CD4-positive, alpha-beta memory T cell (primary cell): ENCODE data around the gene PLA2G4E. TPM values are rescaled to one million over a fixed set of nuclear protein-coding genes. Genes with fewer than 3 reads are reported as not detected.

Experiments used
- CTCF ChIA-PET: fragments of 350-600 bp; sonication (Branson Sonifier 250); formaldehyde crosslinking; loops from one replicate; lab custom pipeline; 2021; ENCODE audit warnings: inconsistent platforms; ENCODE audit not compliant: partially characterized antibody; lab: Charles Lee
- POLR2A ChIA-PET: fragments of 350-600 bp; sonication (Branson Sonifier 250); formaldehyde crosslinking; loops from one replicate; lab custom pipeline; 2021; ENCODE audit not compliant: partially characterized antibody; lab: Charles Lee
- DNase-seq, 5 donors: peaks; one replicate each; pipeline versions ENCODE4 v3.0.0 to v3.0.0-alpha.2; 2020 to 2022; ENCODE audit warnings: mixed read lengths in 1 of 5
- H3K27ac ChIP-seq: one replicate; pipeline ENCODE4 v1.7.0; 2013; ENCODE audit warnings: low read depth, low read length
- H3K27me3 ChIP-seq: 2 replicates; pipeline ENCODE4 v1.7.0; 2013; ENCODE audit warnings: mild to moderate bottlenecking, low read length, moderate library complexity; ENCODE audit not compliant: insufficient read depth
- H3K36me3 ChIP-seq: 2 replicates; pipeline ENCODE4 v1.7.0; 2013; ENCODE audit warnings: mild to moderate bottlenecking, low read length, moderate library complexity; ENCODE audit not compliant: insufficient read depth
- H3K4me1 ChIP-seq: 2 replicates; pipeline ENCODE4 v1.7.0; 2013; ENCODE audit warnings: mild to moderate bottlenecking, low read length, moderate library complexity; ENCODE audit not compliant: insufficient read depth
- H3K4me3 ChIP-seq, 2 donors: one replicate each; pipeline ENCODE4 v1.7.0; 2013; ENCODE audit warnings: low read length in 2 of 2, mild to moderate bottlenecking in 1 of 2
- H3K9me3 ChIP-seq, 2 donors: one replicate each; pipeline ENCODE4 v1.7.0; 2013; ENCODE audit warnings: low read length in 2 of 2, control low read depth in 1 of 2; ENCODE audit not compliant: control insufficient read depth in 1 of 2
- H3K27ac Mint-ChIP-seq, 7 donors: one replicate each; pipeline ENCODE4 v1.8.0; 2020 to 2021; ENCODE audit warnings: mixed read lengths in 7 of 7, mild to moderate bottlenecking in 6 of 7, inconsistent platforms in 3 of 7, moderate library complexity in 3 of 7
- H3K27me3 Mint-ChIP-seq, 2 donors: one replicate each; pipeline ENCODE4 v1.8.0; 2020 to 2021; ENCODE audit warnings: mixed read lengths in 2 of 2
- H3K36me3 Mint-ChIP-seq, 2 donors: one replicate each; pipeline ENCODE4 v1.8.0; 2020 to 2021; ENCODE audit warnings: mixed read lengths in 2 of 2, inconsistent platforms in 1 of 2, mild to moderate bottlenecking in 1 of 2
- H3K4me1 Mint-ChIP-seq, 4 donors: one replicate each; pipeline ENCODE4 v1.8.0; 2020 to 2021; ENCODE audit warnings: mixed read lengths in 4 of 4, mild to moderate bottlenecking in 1 of 4
- H3K4me3 Mint-ChIP-seq, 8 donors: one replicate each; pipeline ENCODE4 v1.8.0; 2020 to 2021; ENCODE audit warnings: mixed read lengths in 8 of 8, mild to moderate bottlenecking in 7 of 8, moderate library complexity in 6 of 8, inconsistent platforms in 3 of 8
- H3K9me3 Mint-ChIP-seq, 8 donors: one replicate each; pipeline ENCODE4 v1.8.0; 2020 to 2021; ENCODE audit warnings: mixed read lengths in 8 of 8, mild to moderate bottlenecking in 5 of 8, inconsistent platforms in 3 of 8, moderate library complexity in 1 of 8
- intact Hi-C: fragments of 100-400 bp; cut with micrococcal nuclease; formaldehyde crosslinking; loops from one replicate; pipeline ENCODE4 v1.15.1; 2023
- polyA plus RNA-seq, 2 donors: library from polyadenylated mRNA; unstranded; fragments of 300-500 nt; fragmentation: Illumina TruSeq; gene quantifications; one replicate each; pipeline ENCODE4 v1.2.3, GENCODE V29; 2021
- total RNA-seq, 2 experiments: library from RNA; stranded (reverse); gene quantifications; one replicate each; pipeline ENCODE4 v1.2.3, GENCODE V29; 2021

The PLA2G4E gene
- total and polyA plus RNA-seq, 4 experiments from 2014 or later: not detected

DNA sequence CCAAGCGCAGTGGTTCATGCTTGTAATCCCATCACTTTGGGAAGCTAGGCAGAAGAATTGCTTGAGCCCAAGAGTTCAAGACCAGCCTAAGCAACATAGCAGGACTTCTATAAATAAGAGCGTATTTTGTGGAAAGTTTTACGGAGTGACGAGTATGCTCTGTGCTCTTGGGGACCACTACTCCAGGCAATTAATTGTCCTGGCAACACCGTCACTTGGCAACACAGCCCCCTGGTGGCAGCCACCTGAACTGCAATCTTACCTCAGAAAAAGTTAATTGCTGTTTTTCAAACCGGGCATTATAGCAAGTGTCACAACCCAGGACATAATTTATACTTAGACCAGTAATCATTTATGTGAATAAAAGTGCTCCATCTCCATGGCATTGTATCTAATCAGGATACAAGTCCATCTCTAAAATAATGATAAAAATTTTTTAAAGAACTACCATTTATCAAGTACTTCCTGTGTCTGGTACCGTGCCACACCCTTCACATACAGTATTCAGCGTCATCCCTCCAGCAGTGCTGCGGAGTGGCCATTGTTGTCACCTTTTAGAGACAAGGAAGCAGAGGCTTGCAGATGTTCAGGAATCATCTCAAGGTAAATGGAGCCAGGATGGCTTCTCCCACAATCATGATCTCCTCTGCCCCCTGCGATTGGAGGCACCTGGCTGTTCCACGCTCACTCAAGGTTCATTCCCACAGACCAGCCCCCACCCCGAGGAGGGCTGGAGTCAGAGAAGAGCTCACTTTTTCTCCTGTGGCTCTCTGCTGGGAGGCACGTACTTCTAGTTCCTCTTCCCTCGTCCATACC lies 39.0 kb upstream of the PLA2G4E start:
- Mint-ChIP-seq H3K27ac (peak overlapping the region in 4 of 7 donors; percentile 15 to 35 (median 21)), H3K4me1 (peaks cover 2 to 26% (median 8%) of the 10 kb centered on the region in 4 donors), H3K27me3 (peaks cover 16 to 24% of the 10 kb centered on the region in 2 donors), H3K4me3 (peak overlapping the region in 2 of 8 donors; percentile 17 to 21), H3K9me3 (no peaks in the 10 kb centered on the region), H3K36me3 (no peaks in the 10 kb centered on the region)
- Histone ChIP-seq H3K27me3 (no peaks in the 10 kb centered on the region), H3K4me1 (peaks cover 13% of the 10 kb centered on the region), H3K9me3 (no peaks in the 10 kb centered on the region), H3K36me3 (no peaks in the 10 kb centered on the region), H3K4me3 (no peak overlapping the region), H3K27ac (no peak overlapping the region)
- ChIA-PET CTCF (interaction anchor here (1.2 to 2.8 kb wide), 4 partner anchors 10 to 70 kb away, joined by 3 to 21 read pairs (median 3); no protein-coding TSS in a partner anchor), POLR2A (no interaction called here)
- DNase-seq: peak; percentile 55 to 72 (median 64)
- intact Hi-C loops: loop anchor here (1.0 to 2.0 kb wide), 4 partner anchors 71 to 503 kb away; no protein-coding TSS in a partner anchor

- H3K27ac Mint-ChIP-seq: peak overlapping the region in 2 of 7 donors; percentile 22 to 31
- Histone ChIP-seq H3K27ac (no peak overlapping the region), H3K27me3 (no peaks in the 10 kb centered on the region), H3K9me3 (no peaks in the 10 kb centered on the region), H3K36me3 (no peaks in the 10 kb centered on the region), H3K4me1 (peaks cover 13% of the 10 kb centered on the region), H3K4me3 (no peak overlapping the region)
- H3K36me3 Mint-ChIP-seq: no peaks in the 10 kb centered on the region
- H3K4me3 Mint-ChIP-seq: no peak overlapping the region
- intact Hi-C loops: loop anchor here (1.0 to 2.0 kb wide), 4 partner anchors 69 to 502 kb away; no protein-coding TSS in a partner anchor
- DNase-seq: no peak
- ChIA-PET POLR2A (no interaction called here), CTCF (no interaction called here)
- H3K4me1 Mint-ChIP-seq: peaks cover 2 to 26% (median 8%) of the 10 kb centered on the region in 4 donors
- no peaks in the 10 kb centered on the region for H3K9me3 Mint-ChIP-seq
- peaks cover 14 to 22% of the 10 kb centered on the region in 2 donors for H3K27me3 Mint-ChIP-seq
Observed at GRCh38 chr15:42058791-42059190, 37.9 kb upstream of the PLA2G4E start.

DNA sequence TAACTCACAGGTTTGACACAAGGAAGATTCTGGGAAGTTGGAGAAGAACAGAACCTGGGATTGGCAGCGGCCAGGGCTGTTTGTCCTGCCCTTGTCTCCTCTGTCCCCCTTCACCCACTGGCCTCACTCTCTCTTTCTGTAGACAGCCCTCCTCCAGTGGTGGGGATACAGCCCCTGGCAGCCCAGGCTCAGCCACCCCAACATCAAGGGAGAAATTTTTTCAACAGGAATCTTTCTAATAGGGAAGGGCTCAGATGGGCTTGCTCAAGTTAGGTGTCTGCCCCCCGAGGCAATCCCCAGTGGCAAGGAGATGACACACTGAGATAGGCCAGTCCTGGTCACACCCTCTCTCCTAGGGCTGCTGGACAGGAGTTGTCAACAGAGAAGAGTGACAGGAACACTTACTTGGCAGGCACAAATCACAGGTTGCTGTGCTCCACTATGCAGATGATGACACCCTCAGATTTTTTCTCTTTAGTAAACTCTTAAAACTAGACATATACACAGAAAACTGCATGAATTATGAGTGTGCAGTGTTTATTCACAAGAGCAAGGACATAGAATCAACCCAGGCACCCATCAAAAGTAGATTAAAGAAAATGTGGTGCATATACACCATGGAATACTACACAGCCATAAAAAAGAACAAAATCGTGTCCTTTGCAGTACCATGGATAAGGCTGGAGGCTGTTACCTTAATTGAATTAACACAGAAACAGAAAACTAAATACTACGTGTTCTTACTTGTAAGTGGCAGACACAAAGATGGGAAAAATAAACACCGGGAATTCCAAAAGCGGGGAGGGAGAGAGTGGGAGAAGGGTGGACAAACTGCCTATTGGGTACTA lies 37.2 kb upstream of the PLA2G4E start:
- intact Hi-C loops: loop anchor here (2.0 kb wide), 1 partner anchor 501 kb away; no protein-coding TSS in a partner anchor
- no peaks in the 10 kb centered on the region for H3K36me3 Mint-ChIP-seq
- no peak for DNase-seq
- H3K9me3 ChIP-seq: no peaks in the 10 kb centered on the region
- peaks cover 14 to 22% of the 10 kb centered on the region in 2 donors for H3K27me3 Mint-ChIP-seq
- no peaks in the 10 kb centered on the region for H3K36me3 ChIP-seq
- H3K4me1 Mint-ChIP-seq: peaks cover 2 to 26% (median 8%) of the 10 kb centered on the region in 4 donors
- H3K4me1 ChIP-seq: peaks cover 13% of the 10 kb centered on the region
- no peak overlapping the region for H3K27ac ChIP-seq
- H3K27me3 ChIP-seq: no peaks in the 10 kb centered on the region
- ChIA-PET POLR2A (no interaction called here), CTCF (interaction anchor here (1.0 to 3.7 kb wide), 9 partner anchors 13 to 285 kb away, joined by 3 to 21 read pairs (median 4); partner anchors contain the start of gene MAPKBP1)
- no peaks in the 10 kb centered on the region for H3K9me3 Mint-ChIP-seq
- peak overlapping the region; percentile 28 to 91 (median 68) for H3K27ac Mint-ChIP-seq
- no peak overlapping the region for H3K4me3 Mint-ChIP-seq
- H3K4me3 ChIP-seq: no peak overlapping the region

DNA sequence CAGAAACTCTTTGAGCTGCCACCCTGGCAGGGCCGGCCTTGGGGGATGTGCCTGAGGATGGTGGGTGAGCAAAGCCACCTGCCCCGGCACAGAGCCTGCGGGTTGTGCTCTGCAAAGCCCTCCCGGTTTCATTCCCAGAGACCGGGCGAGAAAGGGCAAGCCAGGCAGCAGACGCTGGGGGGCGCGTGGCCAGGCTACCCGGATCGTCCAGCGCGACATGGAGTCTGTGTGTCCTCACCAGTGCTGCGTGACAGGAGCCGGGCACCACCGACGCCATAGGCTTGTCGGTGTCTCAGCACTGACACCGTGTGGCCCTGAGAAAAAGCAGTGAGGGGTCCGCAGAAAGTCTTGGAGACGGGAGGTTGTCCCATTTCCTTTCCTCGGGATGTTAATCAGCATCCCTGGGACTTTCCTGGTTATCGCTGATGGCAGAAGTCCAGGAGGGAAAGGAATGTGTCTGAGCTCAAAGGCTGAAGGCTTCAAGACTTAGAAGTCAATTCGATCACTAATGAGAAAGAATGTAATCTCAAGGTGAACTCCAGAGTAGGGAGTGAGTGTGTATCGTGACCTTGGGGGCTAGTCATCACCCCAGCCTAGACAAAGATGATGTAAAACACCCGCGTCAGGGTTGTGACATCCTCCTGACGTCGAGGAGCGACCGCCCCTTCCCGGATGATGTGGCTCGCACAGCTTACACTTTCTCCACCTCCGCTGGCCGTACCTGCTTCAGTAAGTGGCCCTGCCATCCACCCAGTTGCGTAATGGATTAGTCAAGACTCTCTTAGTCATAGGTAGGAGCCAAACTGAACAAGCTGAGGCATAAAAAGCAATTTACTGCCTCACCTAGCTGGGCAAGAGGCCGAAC lies 36.3 kb upstream of the PLA2G4E start:
- Mint-ChIP-seq H3K4me3 (peak overlapping the region; percentile 18 to 68 (median 62)), H3K4me1 (peaks cover 2 to 26% (median 8%) of the 10 kb centered on the region in 4 donors), H3K27me3 (peaks cover 14 to 20% of the 10 kb centered on the region in 2 donors), H3K36me3 (no peaks in the 10 kb centered on the region), H3K9me3 (no peaks in the 10 kb centered on the region), H3K27ac (peak overlapping the region; percentile 68 to 91 (median 79))
- intact Hi-C loops: no loop called here
- Histone ChIP-seq H3K4me1 (peaks cover 13% of the 10 kb centered on the region), H3K9me3 (no peaks in the 10 kb centered on the region), H3K36me3 (no peaks in the 10 kb centered on the region), H3K27me3 (no peaks in the 10 kb centered on the region), H3K27ac (no peak overlapping the region), H3K4me3 (peak overlapping the region in 1 of 2 donors; percentile 11)
- ChIA-PET POLR2A (interaction anchor here (1.3 kb wide), 1 partner anchor 67 kb away, joined by 4 read pairs; no protein-coding TSS in a partner anchor), CTCF (interaction anchor here (1.0 to 3.7 kb wide), 10 partner anchors 14 to 284 kb away, joined by 3 to 21 read pairs (median 4); partner anchors contain the start of gene MAPKBP1)
- DNase-seq: peak; percentile 22 to 83 (median 58)

- Mint-ChIP-seq H3K4me3 (no peak overlapping the region), H3K4me1 (peaks cover 0 to 15% (median 6%) of the 10 kb centered on the region in 4 donors), H3K27me3 (peaks cover 14 to 24% of the 10 kb centered on the region in 2 donors), H3K27ac (no peak overlapping the region), H3K36me3 (no peaks in the 10 kb centered on the region), H3K9me3 (no peaks in the 10 kb centered on the region)
- intact Hi-C loops: no loop called here
- ChIA-PET CTCF (interaction anchor here (1.7 to 3.7 kb wide), 3 partner anchors 31 to 281 kb away, joined by 4 to 21 read pairs (median 16); partner anchors contain the start of gene MAPKBP1), POLR2A (no interaction called here)
- Histone ChIP-seq H3K27ac (no peak overlapping the region), H3K27me3 (no peaks in the 10 kb centered on the region), H3K9me3 (no peaks in the 10 kb centered on the region), H3K4me1 (peaks cover 8% of the 10 kb centered on the region), H3K4me3 (no peak overlapping the region), H3K36me3 (no peaks in the 10 kb centered on the region)
- DNase-seq: no peak
Observed at GRCh38 chr15:42053914-42054313, 33.1 kb upstream of the PLA2G4E start.

DNA sequence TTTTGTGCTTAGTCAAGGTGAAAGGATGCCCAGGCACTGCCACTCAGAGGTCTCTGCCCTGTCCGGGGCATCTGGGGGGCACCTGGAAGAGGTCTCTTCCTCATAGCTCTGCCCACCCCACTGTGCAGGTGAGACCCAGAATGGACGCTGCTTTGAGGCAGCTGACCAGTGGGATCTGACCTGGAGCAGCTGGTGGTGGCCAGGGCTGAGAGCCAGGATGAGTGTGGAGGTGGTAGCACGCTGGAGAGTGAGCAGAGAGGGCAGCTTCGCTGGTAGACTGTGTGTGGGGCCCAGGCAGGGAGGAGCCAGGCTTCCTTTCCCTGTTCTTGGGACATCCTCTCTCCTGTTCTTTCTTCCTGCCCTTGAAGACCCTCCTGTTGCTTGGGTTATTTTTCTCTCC lies 32.2 kb upstream of the PLA2G4E start:
- no peak overlapping the region for H3K27ac ChIP-seq
- Mint-ChIP-seq H3K36me3 (no peaks in the 10 kb centered on the region), H3K27ac (no peak overlapping the region), H3K4me1 (peaks cover 0 to 15% (median 6%) of the 10 kb centered on the region in 4 donors), H3K27me3 (peaks cover 14 to 24% of the 10 kb centered on the region in 2 donors), H3K9me3 (no peaks in the 10 kb centered on the region), H3K4me3 (no peak overlapping the region)
- H3K27me3 ChIP-seq: no peaks in the 10 kb centered on the region
- CTCF ChIA-PET: interaction anchor here (1.7 to 3.6 kb wide), 2 partner anchors 31 to 63 kb away, joined by 4 to 16 read pairs; no protein-coding TSS in a partner anchor
- no peak overlapping the region for H3K4me3 ChIP-seq
- H3K4me1 ChIP-seq: peaks cover 8% of the 10 kb centered on the region
- DNase-seq: no peak
- H3K36me3 ChIP-seq: no peaks in the 10 kb centered on the region
- no peaks in the 10 kb centered on the region for H3K9me3 ChIP-seq
- POLR2A ChIA-PET: no interaction called here
- intact Hi-C loops: no loop called here
